ENCODE results near the gene CLUH.
A peak's percentile ranks its signal among the peaks of the same experiment; 100 is the strongest.

CLUH gene

DNA sequence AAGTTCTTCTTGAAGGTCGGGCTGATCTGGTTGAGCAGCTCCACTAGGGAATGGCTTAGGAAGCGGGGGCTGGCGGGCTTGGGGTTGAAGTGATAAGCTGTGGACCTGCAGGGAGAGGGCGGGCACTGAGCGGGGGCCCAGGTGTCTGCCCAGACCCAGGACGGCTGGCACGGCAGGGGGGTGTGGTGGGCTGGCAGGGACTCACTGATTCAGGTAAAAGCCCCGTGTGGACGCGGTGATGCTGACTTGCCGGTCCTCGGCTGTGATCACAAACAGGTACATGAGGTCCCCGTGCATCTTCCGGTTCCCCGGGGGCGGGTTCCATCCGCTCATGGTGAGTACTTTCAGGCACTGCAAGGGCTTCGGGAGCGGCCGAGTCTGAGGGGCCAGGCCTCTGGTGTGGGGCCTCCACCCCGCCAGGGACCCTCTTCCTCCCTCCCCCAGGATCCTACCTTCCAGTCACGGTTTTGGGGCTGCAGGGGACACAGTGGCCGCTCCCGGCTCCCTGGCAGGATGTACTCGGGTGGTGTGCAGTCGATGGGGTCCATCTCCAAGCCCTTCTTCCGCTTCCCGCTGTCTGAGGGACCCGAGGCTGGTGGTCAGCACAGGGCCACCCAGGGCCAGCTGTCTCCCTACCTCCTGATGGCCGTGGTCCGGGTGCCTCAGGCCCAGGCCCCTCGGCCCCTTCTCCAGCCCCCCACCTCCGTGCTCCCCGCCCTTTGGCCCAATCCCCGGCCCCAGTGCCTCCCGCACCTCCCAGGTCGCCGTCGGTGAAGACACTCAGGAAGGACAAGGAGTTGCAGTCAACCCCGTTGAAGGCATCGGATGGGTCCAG is 10.2 kb downstream of the CLUH start:
- no peak for DNase-seq

DNA sequence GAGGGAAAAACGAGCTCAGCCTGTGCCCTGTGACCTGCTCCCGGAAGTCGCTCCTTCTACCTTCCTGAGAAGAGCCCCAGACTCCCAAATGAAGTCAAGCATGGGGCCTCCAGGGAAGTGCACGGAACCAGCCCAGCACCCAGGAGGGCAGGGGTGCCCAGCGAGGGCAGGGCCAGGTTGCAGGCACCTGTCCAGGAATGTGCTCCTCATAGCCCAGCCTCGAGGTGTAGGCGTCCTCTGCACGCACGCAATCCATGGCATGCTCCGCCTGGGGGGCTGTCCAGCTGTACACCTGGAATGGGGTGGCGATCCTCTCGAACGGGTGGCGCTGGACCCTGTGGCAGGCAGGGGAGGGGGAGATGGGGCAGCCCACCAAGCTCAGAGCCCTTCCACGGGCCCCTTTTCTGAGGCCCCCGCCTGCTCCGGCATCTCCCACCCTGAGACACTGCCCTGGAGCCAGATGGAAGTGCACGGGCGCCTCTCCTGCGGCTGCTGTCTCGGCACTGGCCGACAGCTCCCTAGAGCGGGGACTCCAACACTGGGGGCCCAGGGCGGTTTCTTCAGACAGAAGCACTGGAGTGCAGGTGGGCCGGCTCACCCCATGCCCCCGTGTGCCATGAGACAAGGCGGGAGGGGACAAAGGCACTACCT is 10.9 kb downstream of the CLUH start:
- DNase-seq = no peak

DNA sequence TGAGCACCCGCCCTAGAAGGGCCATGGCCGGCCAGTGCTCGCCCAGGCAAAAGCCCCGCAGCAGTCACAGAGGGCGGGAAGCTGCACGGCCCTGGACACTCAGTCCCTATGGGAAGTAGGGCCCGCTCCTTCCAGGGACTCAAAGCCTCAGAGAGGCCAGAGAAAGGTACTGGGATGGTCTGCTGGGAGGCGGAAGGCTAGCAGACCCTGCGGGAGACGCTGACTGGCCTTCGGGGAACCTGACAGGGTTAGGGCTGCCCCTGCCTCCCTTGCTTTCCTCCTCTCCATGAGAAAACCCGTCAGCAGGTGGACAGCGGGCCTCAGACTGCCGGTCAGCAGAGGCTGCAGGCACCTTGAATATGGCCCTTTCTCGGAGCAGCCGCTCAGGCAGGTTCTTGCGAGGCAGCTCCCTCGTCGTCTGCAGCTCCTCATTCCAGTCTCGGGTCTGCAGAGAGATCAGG is 11.5 kb downstream of the CLUH start:
- DNase-seq = no peak

DNA sequence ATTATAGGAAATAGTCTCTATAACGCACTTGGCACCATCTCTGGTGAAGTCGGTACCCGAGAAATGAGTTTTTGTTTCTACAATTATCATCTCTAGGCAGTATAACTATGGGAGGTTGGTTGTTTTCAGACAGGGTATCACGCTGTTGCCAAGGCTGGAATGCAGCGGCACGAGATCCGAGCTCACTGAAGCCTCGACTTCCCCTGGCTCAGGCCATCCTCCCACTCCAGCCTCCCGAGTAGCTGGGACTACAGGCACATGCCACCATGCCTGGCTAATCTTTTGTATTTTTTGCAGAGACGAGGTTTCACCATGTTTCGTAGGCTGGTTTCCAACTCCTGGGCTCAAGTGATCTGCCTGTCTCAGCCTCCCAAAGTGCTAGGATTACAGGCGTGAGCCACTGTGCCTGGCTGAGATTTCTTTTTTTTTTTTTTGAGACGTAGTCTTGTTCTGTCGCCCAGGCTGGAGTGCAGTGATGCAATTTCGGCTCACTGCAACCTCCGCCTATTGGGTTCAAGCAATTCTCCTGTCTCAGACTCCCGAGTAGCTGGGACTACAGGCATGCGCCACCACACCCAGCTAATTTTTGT is 12.3 kb downstream of the CLUH start:
- DNase-seq = peak; percentile 49

DNA sequence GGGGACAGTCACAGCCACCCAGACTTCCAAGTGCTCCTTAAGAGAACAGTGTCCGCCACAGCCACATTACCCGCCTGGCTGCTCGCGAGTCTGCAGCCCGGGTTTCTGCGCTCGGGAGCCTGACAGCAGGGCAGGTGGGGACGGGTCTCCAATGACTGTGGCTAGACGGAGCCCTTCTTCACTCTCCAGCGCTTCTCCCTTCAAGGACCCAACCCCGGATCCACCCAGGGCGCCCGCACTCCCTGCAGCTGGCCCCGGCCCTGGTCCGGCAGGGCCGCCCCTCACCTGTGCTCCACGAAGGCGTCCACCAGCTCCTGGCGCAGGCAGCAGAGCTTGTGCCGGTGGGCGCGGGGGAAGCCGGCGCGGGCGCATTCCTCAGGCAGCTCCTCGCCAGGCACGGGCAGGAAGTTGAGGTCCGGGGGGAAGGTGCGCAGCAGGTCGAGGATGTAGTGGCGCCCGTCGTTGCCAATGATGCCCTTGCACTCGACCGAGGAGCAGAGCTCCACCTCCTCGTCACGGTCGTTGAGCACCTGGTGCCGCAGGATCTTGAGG is 13.9 kb downstream of the CLUH start:
- peak; percentile 50 for DNase-seq

DNA sequence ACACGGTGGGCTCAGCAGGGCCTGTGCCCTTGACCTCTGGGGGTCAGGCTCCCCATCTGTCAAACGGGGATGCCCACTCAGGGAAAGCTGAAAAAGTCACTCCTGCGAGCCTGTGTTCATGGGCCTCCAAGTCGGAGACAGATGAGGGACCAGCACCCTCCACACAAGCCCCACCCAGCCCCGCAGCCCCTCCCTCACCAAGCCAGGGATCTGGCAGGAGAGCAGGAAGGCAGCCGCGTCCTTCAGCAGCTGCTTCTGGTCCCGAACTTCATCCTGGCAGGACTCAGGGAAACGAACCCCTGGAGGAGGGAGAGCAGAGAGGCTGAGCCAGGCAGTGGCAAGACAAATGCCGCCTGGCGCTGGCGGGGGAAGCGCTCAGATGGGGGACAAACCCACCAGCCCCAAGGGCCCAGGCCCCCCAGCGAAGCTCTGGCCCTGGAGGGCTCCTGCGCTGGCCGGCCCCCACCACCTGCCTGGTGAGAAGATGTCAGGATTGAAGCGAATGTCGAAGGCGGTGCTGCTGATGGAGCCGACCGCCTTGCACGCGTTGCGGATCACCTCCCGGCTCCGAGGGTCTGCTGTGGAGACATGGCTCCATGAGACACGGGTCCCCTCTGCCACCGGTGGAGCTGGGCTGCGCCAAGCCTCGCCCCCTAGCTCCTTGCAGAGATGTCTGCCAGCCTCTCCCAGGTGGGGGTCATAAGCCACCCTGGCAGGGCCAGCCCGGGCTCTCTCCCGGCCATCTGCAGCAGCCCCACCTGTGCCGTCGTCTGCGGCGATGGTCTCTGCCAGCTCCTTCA is 15.4 kb downstream of the CLUH start:
- DNase-seq = peak; percentile 54

DNA sequence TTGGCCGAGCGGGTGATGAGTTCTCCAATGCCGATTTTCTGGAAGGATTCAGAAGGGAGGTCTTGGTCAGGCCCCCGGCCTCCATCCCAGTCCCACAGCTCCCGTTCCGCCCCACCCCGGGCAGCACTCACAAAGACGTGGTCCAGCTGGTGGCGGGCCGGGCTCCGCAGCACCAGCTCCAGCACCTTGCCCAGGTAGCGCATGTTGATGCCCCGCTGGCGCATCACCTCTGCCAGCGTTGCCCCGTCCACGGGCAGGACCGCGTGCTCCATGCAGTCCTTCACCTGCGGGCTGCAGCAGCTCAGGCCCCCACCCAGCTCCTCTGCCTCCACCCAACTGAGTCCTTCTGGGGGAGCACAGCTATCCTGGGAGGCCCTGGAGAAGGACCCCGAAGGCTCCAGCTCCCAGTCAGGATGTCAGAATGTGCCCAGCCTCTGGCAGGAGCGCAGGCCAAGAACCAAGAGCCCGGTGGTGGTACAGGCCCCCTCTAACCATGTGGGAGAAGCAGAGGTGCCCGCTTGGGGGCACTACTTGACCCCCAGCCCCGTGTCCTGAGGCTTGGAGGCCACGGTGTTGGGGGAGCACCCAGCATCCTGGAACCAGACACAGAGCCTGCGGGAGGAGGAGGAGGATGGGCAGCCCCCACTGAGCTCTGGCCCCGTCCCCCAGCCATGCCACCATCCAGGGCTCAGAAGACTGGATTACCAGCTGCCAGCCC is 16.2 kb downstream of the CLUH start:
- DNase-seq = peak; percentile 54

DNA sequence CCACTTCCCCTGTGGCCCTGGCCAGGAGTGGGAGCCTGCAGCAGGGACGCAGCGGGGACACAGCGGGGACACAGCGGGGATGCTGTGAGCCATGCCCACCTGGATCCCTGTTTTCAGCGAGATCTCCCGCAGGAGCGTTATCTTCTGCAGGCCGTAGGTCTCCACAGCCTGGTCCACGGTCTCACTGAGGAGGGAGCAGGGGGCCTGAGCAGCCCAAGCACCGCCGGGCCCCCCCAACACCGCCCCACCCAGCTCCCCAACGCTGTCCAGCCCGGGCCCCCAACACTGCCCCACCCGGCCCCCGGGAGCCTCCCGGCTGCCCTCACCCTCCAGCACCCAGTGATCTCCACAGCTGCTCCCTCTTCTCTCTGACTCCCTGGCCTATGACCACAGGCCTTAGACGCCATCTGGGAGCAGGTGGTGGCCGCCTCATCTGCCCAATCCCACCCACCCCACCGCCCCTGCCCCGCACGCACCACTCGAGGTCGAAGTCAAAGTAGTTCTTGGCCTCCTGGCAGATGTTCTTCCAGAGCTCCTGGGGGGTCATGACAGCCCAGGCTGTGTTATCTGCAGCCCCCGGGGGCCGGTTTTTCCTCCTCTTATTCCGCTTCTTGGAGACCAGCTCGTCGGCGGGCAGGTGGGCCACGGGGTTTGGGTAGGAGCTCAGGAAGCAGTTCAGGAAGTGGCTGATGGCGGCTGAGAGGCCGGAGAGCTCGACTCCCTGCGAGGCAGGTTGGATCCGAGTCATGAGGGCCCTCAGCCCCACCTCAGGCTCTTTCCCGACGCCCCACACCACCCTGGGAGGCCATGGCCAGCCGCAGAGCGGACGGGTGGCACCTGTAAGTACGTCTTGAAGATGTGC is 17.0 kb downstream of the CLUH start:
- DNase-seq = peak; percentile 52

DNA sequence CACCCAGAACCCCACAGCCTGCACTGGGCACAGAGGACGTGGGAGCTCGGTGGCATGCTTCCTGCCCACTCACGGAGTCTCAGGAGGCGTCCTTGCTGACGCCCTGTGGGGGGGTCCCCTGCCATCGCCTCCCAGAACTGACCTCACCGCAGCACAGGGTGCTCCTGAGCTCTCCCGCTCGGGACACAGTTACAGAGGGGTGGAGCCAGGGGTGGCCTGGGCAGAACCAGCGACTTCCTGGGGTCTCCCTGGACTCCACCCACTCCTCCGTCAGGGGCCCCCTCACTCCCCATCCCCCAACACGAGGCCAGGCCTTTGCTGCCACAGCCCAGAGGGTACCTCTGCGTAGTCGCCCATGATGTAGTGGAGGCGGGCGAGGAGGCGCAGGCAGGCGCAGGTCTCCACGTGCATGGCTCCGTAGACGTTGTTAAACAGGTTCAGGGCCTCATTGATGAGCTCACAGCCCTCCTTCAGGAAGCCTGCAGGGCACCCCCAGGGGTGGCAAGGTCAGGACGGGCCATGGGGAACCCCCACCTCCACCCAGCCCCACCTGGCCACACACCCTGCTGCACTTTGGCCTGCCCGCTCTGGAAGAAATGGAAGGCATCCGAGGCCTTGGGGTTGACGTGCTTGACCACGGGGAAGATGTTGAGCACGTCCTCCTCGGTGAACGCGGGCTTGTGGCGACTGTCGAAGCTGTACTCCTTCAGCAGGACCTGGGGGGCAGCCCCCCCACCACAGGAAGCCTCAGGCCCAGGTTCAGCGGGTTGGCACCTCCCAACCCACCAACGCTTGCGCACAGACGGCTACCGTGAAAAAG is 17.8 kb downstream of the CLUH start:
- peak; percentile 55 for DNase-seq

DNA sequence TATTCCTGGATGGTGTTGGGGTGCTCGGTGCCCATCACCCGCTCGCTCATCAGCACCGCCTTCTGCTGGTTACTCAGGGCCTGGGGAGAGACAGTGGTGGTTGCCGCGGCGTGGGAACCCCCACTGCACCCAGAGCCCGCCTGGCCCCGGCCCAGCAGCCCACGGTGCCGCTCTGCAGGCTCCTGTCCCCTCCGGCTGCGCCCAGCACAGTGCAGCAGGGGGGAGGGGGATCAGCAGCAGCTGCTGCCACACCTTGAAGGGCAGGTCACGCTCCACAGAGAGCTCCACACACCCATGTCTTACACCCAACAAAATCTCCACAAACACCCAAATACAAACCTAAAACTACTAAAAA is 18.8 kb downstream of the CLUH start:
- no peak for DNase-seq

DNA sequence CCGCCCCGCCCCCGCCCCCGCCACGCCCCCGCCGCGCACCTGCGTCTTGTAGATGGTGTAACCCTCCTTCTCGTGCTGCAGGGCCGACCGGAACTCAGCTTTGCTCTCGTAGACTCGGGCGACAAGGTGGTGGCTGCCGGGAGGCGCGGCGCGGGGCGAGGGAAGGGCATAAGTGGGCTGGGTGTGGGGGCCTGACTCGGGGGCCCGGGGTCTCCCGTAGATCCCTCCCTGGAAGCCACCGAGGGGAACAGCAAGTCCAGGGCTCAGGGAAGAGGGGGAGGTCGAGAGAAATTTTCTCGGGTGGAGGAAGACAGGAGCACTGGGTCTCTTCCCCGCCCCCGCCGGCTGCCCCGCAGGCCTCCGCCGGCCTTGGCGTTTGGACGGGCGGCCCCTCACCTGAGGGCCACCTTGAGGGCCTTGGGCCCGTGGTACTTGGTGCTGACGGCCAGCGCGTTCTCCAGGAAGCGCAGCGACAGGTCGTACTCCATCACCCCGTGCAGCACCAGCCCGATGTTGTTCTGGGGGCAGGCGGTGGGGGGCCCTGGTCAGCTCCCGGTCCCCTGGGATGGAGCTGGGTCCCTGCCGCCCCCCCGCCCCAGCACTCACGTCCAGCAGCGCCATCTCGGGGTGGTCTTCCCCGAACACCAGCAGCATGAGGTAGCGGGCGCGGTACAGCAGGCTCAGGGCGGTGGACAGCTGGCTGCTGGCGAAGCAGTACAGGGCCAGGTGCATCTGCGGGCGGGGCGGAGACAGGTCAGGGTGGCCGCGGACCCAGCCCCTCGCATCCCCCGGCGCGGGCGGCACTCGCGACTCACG is 19.4 kb downstream of the CLUH start:
- peak; percentile 55 for DNase-seq

DNA sequence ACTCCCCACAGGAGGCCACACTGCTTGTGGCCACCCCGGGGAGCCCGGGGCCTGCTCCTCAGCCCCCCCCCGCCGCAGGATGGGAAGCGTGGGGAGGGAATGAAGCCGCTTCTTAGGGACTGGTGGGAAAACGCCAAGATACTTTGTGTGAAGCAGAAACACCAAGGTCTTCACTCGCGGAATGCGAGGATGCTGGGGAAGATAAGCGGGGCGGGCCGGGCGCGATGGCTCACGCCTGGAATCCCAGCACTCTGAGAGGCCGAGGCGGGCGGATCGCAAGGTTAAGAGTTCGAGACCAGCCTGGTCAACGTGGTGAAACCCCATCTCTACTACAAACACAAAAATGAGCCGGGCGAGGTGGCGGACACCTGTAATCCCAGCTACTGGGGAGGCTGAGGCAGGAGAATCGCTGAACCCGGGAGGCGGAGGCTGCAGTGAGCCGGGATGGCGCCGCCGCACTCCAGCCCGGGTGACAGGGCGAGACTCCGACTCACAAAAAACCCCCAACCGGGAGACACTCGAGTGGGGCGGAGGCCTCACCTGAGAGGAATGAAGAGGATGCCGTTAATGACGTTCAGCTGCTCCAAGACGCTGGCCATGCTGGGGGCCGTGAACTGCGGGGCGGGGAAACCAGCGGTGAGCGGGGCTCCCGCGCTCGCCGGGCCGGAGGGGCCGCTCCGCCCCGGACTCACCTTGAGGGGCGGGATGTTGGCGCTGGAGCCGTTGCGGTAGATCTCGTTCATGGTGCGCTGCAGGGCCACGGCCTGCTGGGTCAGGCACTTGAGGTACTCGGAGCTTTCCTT is 20.3 kb downstream of the CLUH start:
- DNase-seq = peak; percentile 53

DNA sequence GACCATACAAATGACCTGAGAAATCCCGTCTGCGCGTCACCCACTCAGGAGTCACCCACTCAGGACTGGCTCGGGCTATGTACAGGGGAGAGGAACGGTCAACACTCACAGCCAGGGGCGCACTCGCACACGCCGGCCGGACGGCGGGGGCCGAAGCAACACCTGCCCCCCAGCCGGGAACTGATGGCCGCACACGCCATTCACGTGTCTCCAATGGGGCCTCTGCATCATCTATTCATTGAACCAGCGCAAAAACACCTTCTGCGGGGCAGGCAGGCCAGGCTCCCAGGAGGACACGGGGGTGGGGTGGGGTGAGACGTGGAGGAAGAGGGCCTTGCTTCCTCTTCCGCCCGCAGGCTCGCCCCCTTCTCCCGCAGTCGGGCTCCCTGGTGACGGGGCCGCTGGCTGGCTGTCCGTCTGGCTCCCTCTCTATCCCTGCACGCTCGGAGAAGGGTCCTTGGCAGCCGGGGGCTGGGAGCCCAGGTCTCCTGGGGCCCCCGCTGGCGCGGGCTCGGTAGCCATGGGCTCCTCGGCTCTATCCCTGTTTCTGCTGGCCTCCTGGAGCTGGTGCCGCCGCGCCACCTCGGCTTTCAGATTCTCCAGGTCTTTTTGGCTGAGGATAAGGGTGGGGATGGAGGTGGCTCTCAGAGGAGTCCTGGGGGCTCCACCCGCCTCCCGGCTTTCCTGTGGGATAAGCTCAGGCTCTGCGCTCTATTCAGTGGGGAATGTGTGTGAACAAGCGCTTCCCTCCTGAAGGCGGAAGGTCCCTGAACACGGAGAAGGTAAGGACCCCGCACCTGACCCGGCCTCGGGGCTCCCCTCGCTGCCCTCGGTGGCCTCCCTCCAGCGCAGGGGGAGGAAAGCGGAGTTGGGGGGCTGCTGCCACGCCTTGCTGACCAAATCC is 21.1 kb downstream of the CLUH start:
- DNase-seq = peak; percentile 53

DNA sequence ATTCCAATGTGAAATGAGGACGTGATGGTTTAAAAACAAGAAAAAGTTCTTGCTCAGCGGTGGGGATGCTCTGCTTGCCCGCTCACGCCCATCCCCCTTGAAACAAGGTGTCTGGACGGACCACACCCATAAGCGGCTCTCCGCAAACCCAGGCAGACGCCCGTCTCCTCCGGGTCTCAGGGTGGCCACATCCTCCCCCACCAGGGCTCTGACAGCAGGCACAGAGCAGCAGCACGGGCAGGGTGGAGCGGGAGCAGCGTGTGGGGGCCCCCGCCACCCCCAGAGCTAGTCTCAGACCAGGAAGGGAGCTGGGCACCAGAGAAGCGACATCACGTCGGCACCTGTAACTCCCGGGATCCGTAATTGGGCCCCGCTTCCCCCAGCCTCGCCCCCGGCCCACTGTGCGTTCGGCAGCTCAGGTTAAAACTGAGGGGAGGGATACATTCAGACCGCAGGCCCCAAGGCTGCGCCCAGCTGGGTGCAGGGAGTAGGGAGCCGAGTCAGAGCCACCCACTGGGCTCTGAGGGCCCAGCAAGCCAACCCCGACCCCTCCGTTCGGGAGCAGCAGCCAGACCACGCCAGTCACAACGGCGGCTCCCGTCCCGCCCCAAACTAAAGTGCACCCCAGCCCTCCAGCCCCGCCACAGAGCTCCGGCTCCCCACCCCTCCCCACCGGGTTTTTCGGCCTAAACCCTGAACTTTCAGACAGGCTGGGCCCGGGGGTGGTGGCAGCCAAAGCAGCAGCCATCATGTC is 22.0 kb downstream of the CLUH start:
- peak; percentile 63 for DNase-seq

DNA sequence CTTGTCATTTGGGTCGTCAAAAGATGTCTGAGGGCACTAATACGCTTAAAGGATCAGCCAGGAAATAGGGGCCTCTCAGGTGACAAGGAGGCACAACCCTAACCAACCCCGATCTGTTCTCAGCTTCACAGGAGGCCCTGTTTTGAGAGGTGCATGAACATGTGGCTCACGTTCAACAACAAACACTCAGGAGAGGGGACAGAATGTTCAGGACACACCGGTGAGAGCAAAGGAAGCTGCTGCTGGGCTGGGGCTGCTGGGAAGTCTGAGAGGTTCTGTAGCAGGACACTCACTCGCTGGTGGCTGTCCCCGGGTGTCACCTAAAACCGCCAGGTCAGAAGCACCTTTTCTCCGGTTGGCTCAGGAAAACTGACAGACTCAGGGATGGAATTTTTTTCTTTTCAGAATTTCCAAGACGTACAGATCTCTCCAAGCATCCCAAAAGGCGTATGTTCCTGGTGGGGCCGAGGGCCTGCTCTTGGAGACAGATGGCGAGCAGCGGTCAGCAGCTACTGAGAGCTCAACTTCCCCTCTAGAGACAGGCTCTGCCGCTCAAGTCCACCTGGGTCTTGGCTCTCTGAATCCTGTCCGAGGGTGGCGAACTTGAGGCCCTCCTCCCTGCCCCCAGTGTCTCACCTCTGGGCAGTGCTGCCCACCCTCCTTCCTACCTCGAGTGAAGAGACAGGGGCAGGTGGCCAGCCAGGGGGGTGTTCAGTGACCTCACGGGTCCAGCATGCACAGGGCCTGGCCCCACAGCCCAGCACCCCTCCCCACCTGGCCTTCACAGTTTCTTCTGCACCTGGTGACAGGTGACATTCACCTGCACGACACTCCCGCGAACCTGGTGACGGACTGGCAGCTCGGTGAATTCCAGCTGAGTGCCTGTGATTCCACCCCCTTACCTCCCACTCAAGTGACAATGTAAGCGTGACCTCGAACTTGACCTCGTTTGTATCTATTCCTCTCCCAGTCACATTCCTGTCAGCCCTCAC is 22.9 kb downstream of the CLUH start:
- peak; percentile 64 for DNase-seq
